ENCODE measurements around the gene AGFG2. TPM values are rescaled to one million over a fixed set of nuclear protein-coding genes. Genes with fewer than 3 reads are reported as not detected.
A peak's percentile ranks its signal among the peaks of the same experiment; 100 is the strongest.

The AGFG2 gene
- total and polyA plus RNA-seq, 2 of the 13 experiments (the other 11 are each of a cell fraction or from before 2014, with no cell fraction given): 125 to 132 TPM

GRCh38 chr7:100555701-100556100, 16.7 kb downstream of the AGFG2 start:
- intact Hi-C loops (cut with micrococcal nuclease; ENCODE audit: unreplicated experiment) (no loop called here), in situ Hi-C loops (cut with HindIII; ENCODE audit: extremely low pct_ligation_motif_present, low pct_unique_long_range_greater_than_20kb) (no loop called here)
- Histone ChIP-seq H3K9ac (ENCODE audit: insufficient read depth, low read depth, low read length) (no peak overlapping the region), H4K20me1 (ENCODE audit: insufficient read depth, low read length) (peaks cover 7% of the 10 kb centered on the region; the same call in 1 of the 2 replicates), H3K27ac (ENCODE audit: extremely low read length, insufficient read depth, low read length) (peak overlapping the region; percentile 12), H3K36me3 (replicated peaks in 1 of 2; ENCODE audit: control insufficient read depth in 1 of 2, insufficient read depth in 2 of 2, low read length in 2 of 2) (peaks cover 30 to 79% of the 10 kb centered on the region in 2 experiments), H3K4me3 (replicated peaks in 1 of 3; ENCODE audit: insufficient read depth in 1 of 3, low read depth in 2 of 3, low read length in 3 of 3) (no peak overlapping the region), H3K4me2 (ENCODE audit: low read depth, low read length) (no peak overlapping the region), H3K4me1 (ENCODE audit: insufficient read depth, low read length) (peaks cover 77% of the 10 kb centered on the region), H3K9me3 (ENCODE audit: low read length) (no peaks in the 10 kb centered on the region), H3K79me2 (ENCODE audit: insufficient read depth, low read length) (peaks cover 4% of the 10 kb centered on the region), H2AFZ (ENCODE audit: low read length) (no peak overlapping the region), H3K27me3 (ENCODE audit: control insufficient read depth in 1 of 2, insufficient read depth in 2 of 2, low read length in 2 of 2) (no peaks in the 10 kb centered on the region)
- TF ChIP-seq ELF1 (CRISPR knock-in tag; IDR thresholded peaks at IDR 0.05) (no peak), POLR2G (IDR thresholded peaks at IDR 0.05; ENCODE audit: low read depth, low read length) (peak; percentile 11; the same call in 1 of the 2 replicates), RXRA (CRISPR knock-in tag; IDR thresholded peaks at IDR 0.05) (no peak), NR2F6 (IDR thresholded peaks at IDR 0.05) (no peak), NR2F6 (CRISPR knock-in tag; IDR thresholded peaks at IDR 0.05) (0 out of 2 replicates have a peak, but pooled peaks have one; percentile 7)
- FAIRE-seq (no peak), DNase-seq (ENCODE audit: low spot score) (no peak), ATAC-seq (no peak)
- 96% methylated on average over 5 of the region's 5 CpGs for WGBS (ENCODE audit: low lambda C conversion rate)
- POLR2A ChIA-PET: interaction anchor here (0.9 to 1.7 kb wide), 3 partner anchors 9 to 16 kb away, joined by 4 to 7 read pairs (median 5); no protein-coding TSS in a partner anchor
- CTCF ChIA-PET (ENCODE audit: low intra/inter-chr PET ratio, low total read pairs): interaction anchor here (0.7 kb wide), 1 partner anchor 73 kb away, joined by 3 read pairs; no protein-coding TSS in a partner anchor
- no TSS peak for BruUV-seq (replicated peaks)

- Histone ChIP-seq H3K4me2 (ENCODE audit: low read depth, low read length) (no peak overlapping the region), H3K36me3 (replicated peaks in 1 of 2; ENCODE audit: control insufficient read depth in 1 of 2, insufficient read depth in 2 of 2, low read length in 2 of 2) (peaks cover 31 to 81% of the 10 kb centered on the region in 2 experiments), H3K4me3 (replicated peaks in 1 of 3; ENCODE audit: insufficient read depth in 1 of 3, low read depth in 2 of 3, low read length in 3 of 3) (no peak overlapping the region), H3K27me3 (ENCODE audit: control insufficient read depth in 1 of 2, insufficient read depth in 2 of 2, low read length in 2 of 2) (no peaks in the 10 kb centered on the region), H3K4me1 (ENCODE audit: insufficient read depth, low read length) (peaks cover 81% of the 10 kb centered on the region), H3K9me3 (ENCODE audit: low read length) (no peaks in the 10 kb centered on the region), H3K27ac (ENCODE audit: extremely low read length, insufficient read depth, low read length) (no peak overlapping the region), H3K9ac (ENCODE audit: insufficient read depth, low read depth, low read length) (no peak overlapping the region), H2AFZ (ENCODE audit: low read length) (no peak overlapping the region), H3K79me2 (ENCODE audit: insufficient read depth, low read length) (peaks cover 6% of the 10 kb centered on the region), H4K20me1 (ENCODE audit: insufficient read depth, low read length) (peaks cover 7% of the 10 kb centered on the region; the same call in 1 of the 2 replicates)
- CTCF ChIA-PET (ENCODE audit: low intra/inter-chr PET ratio, low total read pairs): interaction anchor here (0.7 kb wide), 1 partner anchor 74 kb away, joined by 3 read pairs; no protein-coding TSS in a partner anchor
- DNase-seq (ENCODE audit: low spot score) (no peak), FAIRE-seq (no peak), ATAC-seq (no peak)
- POLR2A ChIA-PET: interaction anchor here (1.5 to 1.7 kb wide), 2 partner anchors 11 to 17 kb away, joined by 4 read pairs; no protein-coding TSS in a partner anchor
- WGBS (ENCODE audit: low lambda C conversion rate): 90% methylated on average over 4 of the region's 4 CpGs
- intact Hi-C loops (cut with micrococcal nuclease; ENCODE audit: unreplicated experiment): no loop called here
- no TSS peak for BruUV-seq (replicated peaks)
- TF ChIP-seq POLR2A (IDR thresholded peaks at IDR 0.05; ENCODE audit: insufficient read depth in 1 of 2, low read depth in 2 of 2, low read length in 2 of 2) (peak in 1 of 2 experiments; percentile 8; a peak in 1 of 4 replicates), POLR2G (IDR thresholded peaks at IDR 0.05; ENCODE audit: low read depth, low read length) (no peak), POLR2AphosphoS5 (IDR thresholded peaks at IDR 0.05; ENCODE audit: low read depth, low read length) (peak; percentile 43; the same call in 1 of the 2 replicates)
- in situ Hi-C loops (cut with HindIII; ENCODE audit: extremely low pct_ligation_motif_present, low pct_unique_long_range_greater_than_20kb): no loop called here
Measured at GRCh38 chr7:100556541-100556940, 17.5 kb downstream of the AGFG2 start.
